GM19372 (cell line): ENCODE data around the gene DAPK3.
"Not testable (repeated sequence)": the region's sequence is repeated elsewhere in the genome, so short reads cannot be mapped to it uniquely, and the experiment has no call there.

Experiments used
- ATAC-seq: cut with Tn5 transposase; IDR thresholded peaks from one replicate; pipeline ENCODE4 v1.9.1; 2021; ENCODE audit warnings: mild to moderate bottlenecking, low read depth, moderate library complexity; ENCODE audit not compliant: unreplicated experiment

DAPK3 gene

GRCh38 chr19:4007021-4007835 lies 36.3 kb upstream of the DAPK3 start, which contains the start of gene PIAS4:
Gene PIAS4 (plus strand): TSS chr19:4007736. CDS start chr19:4007761, 25 bp downstream.
- ATAC-seq: peak; percentile 87

- ATAC-seq: not testable (repeated sequence)
These were observed 34.5 kb upstream of the DAPK3 start for GRCh38 chr19:4005436-4005835.

GRCh38 chr19:4000798-4001197 lies 29.9 kb upstream of the DAPK3 start:
- ATAC-seq: not testable (repeated sequence)

GRCh38 chr19:3998667-3999412 lies 27.9 kb upstream of the DAPK3 start:
- ATAC-seq: not testable (repeated sequence)

GRCh38 chr19:3995607-3996006 lies 24.7 kb upstream of the DAPK3 start:
- ATAC-seq: no peak

- no peak for ATAC-seq
These were observed 19.9 kb upstream of the DAPK3 start for GRCh38 chr19:3990815-3991117.

GRCh38 chr19:3987619-3988371 lies 16.9 kb upstream of the DAPK3 start:
- ATAC-seq: peak; percentile 47

- ATAC-seq: no peak
These were observed 15.6 kb upstream of the DAPK3 start for GRCh38 chr19:3986260-3987041.

GRCh38 chr19:3985643-3986259 lies 14.9 kb upstream of the DAPK3 start:
- no peak for ATAC-seq

GRCh38 chr19:3984908-3985642 lies 14.2 kb upstream of the DAPK3 start, which contains the start of gene EEF2:
Gene EEF2 (minus strand): TSS chr19:3985463. CDS start chr19:3985380, 83 bp downstream.
- peak; percentile 54 for ATAC-seq

- ATAC-seq: no peak
These were observed 13.6 kb upstream of the DAPK3 start for GRCh38 chr19:3984584-3984907.

- ATAC-seq: no peak
These were observed 13.2 kb upstream of the DAPK3 start for GRCh38 chr19:3983936-3984583.

GRCh38 chr19:3983542-3983914 lies 12.6 kb upstream of the DAPK3 start:
- ATAC-seq: no peak

GRCh38 chr19:3982701-3983541 lies 12.0 kb upstream of the DAPK3 start:
- ATAC-seq: no peak

GRCh38 chr19:3981736-3982681 lies 11.1 kb upstream of the DAPK3 start:
- ATAC-seq: no peak

GRCh38 chr19:3981373-3981735 lies 10.5 kb upstream of the DAPK3 start:
- no peak for ATAC-seq
